SK-N-SH (cell line): ENCODE data around the gene IL37. TPM values are rescaled to one million over a fixed set of nuclear protein-coding genes. Genes with fewer than 3 reads are reported as not detected.

Experiments used
- CTCF ChIA-PET: fragments of 300-600, 350-600 bp; formaldehyde crosslinking; extraction: SDS; loops from one replicate; lab custom pipeline; 2021; lab: Yijun Ruan, JAX
- POLR2A ChIA-PET: fragments of 350-600 bp; sonication (Branson Sonifier 250); formaldehyde crosslinking; extraction: SDS; loops from one replicate; lab custom pipeline; 2020; ENCODE audit warnings: antibody characterized with exemption, inconsistent platforms; lab: Yijun Ruan, JAX
- DNase-seq: peaks from one replicate; pipeline ENCODE4 v3.0.0; 2012
- H2AFZ ChIP-seq: fragments of 200-600 bp; sonication (generic); 2 replicates; pipeline ENCODE4 v1.8.1; 2016; ENCODE audit warnings: antibody characterized with exemption, mild to moderate bottlenecking, low read depth
- H3F3A ChIP-seq: fragments of 200-600 bp; sonication (generic); replicated peaks from 2 replicates; pipeline ENCODE3; 2016; ENCODE audit warnings: antibody characterized with exemption, mild to moderate bottlenecking; ENCODE audit not compliant: insufficient read depth
- H3K27ac ChIP-seq, 2 experiments: fragments of 200-500 bp in 1 of 2; fragments of 200-600 bp in 1 of 2; sonication (Bioruptor generic) in 1 of 2; sonication (generic), shearing (Covaris generic) in 1 of 2; 2 replicates each; pipeline versions ENCODE4 v1.5.1 to v1.6.1; 2014 to 2016; ENCODE audit warnings: low read depth in 2 of 2, inconsistent platforms in 1 of 2, low read length in 1 of 2, mild to moderate bottlenecking in 1 of 2, mixed read lengths in 1 of 2
- H3K27me3 ChIP-seq: fragments of 200-600 bp; sonication (generic), shearing (Covaris generic); 2 replicates; pipeline ENCODE4 v1.6.1; 2016; ENCODE audit warnings: mixed run types; ENCODE audit not compliant: insufficient read depth
- H3K36me3 ChIP-seq, 2 experiments: fragments of 200-500 bp in 1 of 2; fragments of 200-600 bp in 1 of 2; sonication (Bioruptor generic) in 1 of 2; sonication (generic) in 1 of 2; replicated peaks in 1 of 2; 2 replicates each; pipeline versions ENCODE3 to v1.5.1; 2014 to 2016; ENCODE audit warnings: low read length in 1 of 2, mild to moderate bottlenecking in 1 of 2; ENCODE audit not compliant: insufficient read depth in 2 of 2, control insufficient read depth in 1 of 2
- H3K4me1 ChIP-seq, 2 experiments: fragments of 200-500 bp in 1 of 2; fragments of 200-600 bp in 1 of 2; sonication (Bioruptor generic) in 1 of 2; sonication (generic), shearing (Covaris generic) in 1 of 2; 2 replicates each; pipeline versions ENCODE4 v1.5.1 to v1.6.1; 2014 to 2016; ENCODE audit warnings: low read depth in 1 of 2, low read length in 1 of 2, mixed run types in 1 of 2; ENCODE audit not compliant: insufficient read depth in 2 of 2, control insufficient read depth in 1 of 2
- H3K4me2 ChIP-seq: fragments of 200-600 bp; sonication (generic), shearing (Covaris generic); 2 replicates; pipeline ENCODE4 v1.6.1; 2017; ENCODE audit warnings: mixed run types
- H3K4me3 ChIP-seq, 2 experiments: fragments of 200-500 bp in 1 of 2; fragments of 200-600 bp in 1 of 2; sonication (Bioruptor generic) in 1 of 2; sonication (generic), shearing (Covaris generic) in 1 of 2; 2 replicates each; pipeline versions ENCODE4 v1.5.1 to v1.8.1; 2014 to 2016; ENCODE audit warnings: low read depth in 2 of 2, inconsistent platforms in 1 of 2, low read length in 1 of 2, mild to moderate bottlenecking in 1 of 2, mixed read lengths in 1 of 2, moderate library complexity in 1 of 2
- H3K79me2 ChIP-seq: fragments of 200-600 bp; sonication (generic); 2 replicates; pipeline ENCODE4 v1.8.1; 2017; ENCODE audit warnings: mild to moderate bottlenecking; ENCODE audit not compliant: insufficient read depth
- H3K9ac ChIP-seq: fragments of 200-600 bp; sonication (generic); 2 replicates; pipeline ENCODE4 v1.6.1; 2017; ENCODE audit warnings: mixed run types
- H3K9me2 ChIP-seq: fragments of 200-600 bp; sonication (generic); 2 replicates; pipeline ENCODE4 v1.6.1; 2017; ENCODE audit warnings: mixed run types
- H3K9me3 ChIP-seq: fragments of 200-600 bp; sonication (generic); 2 replicates; pipeline ENCODE4 v1.6.1; 2017; ENCODE audit warnings: mixed run types, mild to moderate bottlenecking, moderate library complexity
- H4K20me1 ChIP-seq: fragments of 200-600 bp; sonication (generic); 2 replicates; pipeline ENCODE4 v1.6.1; 2017; ENCODE audit warnings: mild to moderate bottlenecking, mixed run types; ENCODE audit not compliant: insufficient read depth
- EP300 ChIP-seq, 2 experiments: IDR thresholded peaks; 2 replicates each; pipeline versions ENCODE4 v1.4.0 to v1.6.1; 2012; ENCODE audit warnings: borderline replicate concordance in 1 of 2, low read depth in 1 of 2, low read length in 1 of 2
- FOXJ3 ChIP-seq: sonication (generic); formaldehyde crosslinking; IDR thresholded peaks from 2 replicates; pipeline ENCODE4 v1.5.1; 2020; ENCODE audit warnings: mild to moderate bottlenecking, missing genetic modification reagents
- GATA2 ChIP-seq: sonication (generic); formaldehyde crosslinking; IDR thresholded peaks from 2 replicates; pipeline ENCODE4 v1.5.0; 2020; ENCODE audit warnings: mild to moderate bottlenecking, missing genetic modification reagents
- JUND ChIP-seq: IDR thresholded peaks from 2 replicates; pipeline ENCODE4 v1.4.0; 2012
- MEF2A ChIP-seq: IDR thresholded peaks from 2 replicates; pipeline ENCODE4 v1.4.0; 2012; ENCODE audit warnings: low read depth, borderline replicate concordance
- MXI1 ChIP-seq: IDR thresholded peaks from 2 replicates; pipeline ENCODE4 v1.6.1; 2012; ENCODE audit warnings: mild to moderate bottlenecking, low read depth, low read length, improper control_type of control experiment
- NRF1 ChIP-seq: IDR thresholded peaks from 2 replicates; pipeline ENCODE4 v1.6.1; 2012; ENCODE audit warnings: low read depth, mild to moderate bottlenecking, low read length
- RAD21 ChIP-seq: IDR thresholded peaks from 2 replicates; pipeline ENCODE4 v1.6.1; 2012; ENCODE audit warnings: mild to moderate bottlenecking, low read length
- RCOR1 ChIP-seq: fragments of 150-350 bp; IDR thresholded peaks from 2 replicates; pipeline ENCODE4 v1.6.1; 2017; ENCODE audit warnings: antibody characterized with exemption, low read length
- RXRA ChIP-seq: IDR thresholded peaks from 2 replicates; pipeline ENCODE4 v1.4.0; 2012; ENCODE audit warnings: low read depth, mild to moderate bottlenecking, borderline replicate concordance
- SMC3 ChIP-seq: IDR thresholded peaks from 2 replicates; pipeline ENCODE4 v1.6.1; 2012; ENCODE audit warnings: low read depth, low read length, improper control_type of control experiment
- TAF1 ChIP-seq: IDR thresholded peaks from 2 replicates; pipeline ENCODE4 v1.6.1; 2012; ENCODE audit warnings: low read depth, mild to moderate bottlenecking, low read length, moderate library complexity, borderline replicate concordance
- USF1 ChIP-seq: IDR thresholded peaks from 2 replicates; pipeline ENCODE4 v1.4.0; 2012; ENCODE audit warnings: low read depth, borderline replicate concordance
- YY1 ChIP-seq: IDR thresholded peaks from 2 replicates; pipeline ENCODE4 v1.4.0; 2012; ENCODE audit warnings: low read depth, mild to moderate bottlenecking
- WGBS: methylation state at CpG from one replicate; pipeline ENCODE4 v1.1.6; 2017; ENCODE audit warnings: low lambda C conversion rate; 5-methylcytosine and 5-hydroxymethylcytosine counted together
- polyA plus RNA-seq, 3 experiments: library from polyadenylated mRNA; depleted of rRNA; stranded (reverse); fragments of >200 nt; gene quantifications; 2 replicates each; pipeline ENCODE4 v1.2.3, GENCODE V29; 2012
- TF ChIP-seq, protein P1 (sequence below): IDR thresholded peaks from 2 replicates; pipeline ENCODE4 v1.6.1; 2012; ENCODE audit warnings: mild to moderate bottlenecking, low read depth, low read length, moderate library complexity
- TF ChIP-seq, protein P2 (sequence below): fragments of 200-600 bp; sonication (generic); IDR thresholded peaks from 2 replicates; pipeline ENCODE4 v1.6.1; 2017; ENCODE audit warnings: antibody characterized with exemption, mild to moderate bottlenecking, moderate library complexity
- TF ChIP-seq, protein P3 (sequence below): IDR thresholded peaks from 2 replicates; pipeline ENCODE4 v1.4.0; 2012; ENCODE audit warnings: low read depth

Gene IL37
- polyA plus RNA-seq, 1 of the 3 experiments (the other 2 are of a cell fraction) = not detected

DNA sequence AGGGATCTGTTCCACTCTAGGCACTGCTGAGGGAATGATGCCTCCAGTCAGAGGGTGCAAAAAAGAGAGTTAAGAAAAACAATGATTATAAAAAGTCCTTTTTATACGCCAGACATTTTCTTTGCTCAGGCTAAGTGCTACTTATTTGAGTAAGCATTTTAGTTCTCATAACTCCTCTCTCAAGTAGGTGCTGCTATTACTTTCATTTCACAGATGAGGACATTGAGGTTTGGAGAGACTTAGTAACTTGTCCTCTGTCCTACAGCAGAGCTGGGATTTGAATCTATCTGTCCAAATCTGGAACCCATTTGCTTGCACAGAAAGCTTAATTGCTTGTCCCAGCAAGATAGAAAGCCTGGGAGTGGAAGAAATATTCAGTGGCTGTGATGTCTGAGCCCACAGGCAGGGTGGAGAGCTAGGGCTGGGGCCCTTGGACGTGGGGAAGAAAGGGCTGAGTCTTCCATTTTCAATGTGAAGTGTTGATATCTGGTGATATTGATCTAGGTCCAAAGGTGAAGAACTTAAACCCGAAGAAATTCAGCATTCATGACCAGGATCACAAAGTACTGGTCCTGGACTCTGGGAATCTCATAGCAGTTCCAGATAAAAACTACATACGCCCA, 5.8 kb downstream of the IL37 start (continued):
- TF ChIP-seq RXRA = no peak
- TF ChIP-seq TAF1 = no peak

GRCh38 chr2:112917856-112918255, 6.9 kb downstream of the IL37 start:
- no peak overlapping the region for H3K4me3 ChIP-seq
- POLR2A ChIA-PET = no interaction called here
- no peaks in the 10 kb centered on the region for H4K20me1 ChIP-seq
- TF ChIP-seq EP300 (IDR thresholded peaks at IDR 0.05; ENCODE audit: borderline replicate concordance in 1 of 2, low read depth in 1 of 2, low read length in 1 of 2) (no peak), USF1 (no peak), MXI1 (no peak), RAD21 (no peak), SMC3 (no peak), MEF2A (no peak), NRF1 (no peak), GATA2 (CRISPR knock-in tag) (no peak), RXRA (no peak), TAF1 (no peak), RCOR1 (no peak), YY1 (no peak), JUND (no peak), FOXJ3 (CRISPR knock-in tag) (no peak)
- TF ChIP-seq, protein P1, sequence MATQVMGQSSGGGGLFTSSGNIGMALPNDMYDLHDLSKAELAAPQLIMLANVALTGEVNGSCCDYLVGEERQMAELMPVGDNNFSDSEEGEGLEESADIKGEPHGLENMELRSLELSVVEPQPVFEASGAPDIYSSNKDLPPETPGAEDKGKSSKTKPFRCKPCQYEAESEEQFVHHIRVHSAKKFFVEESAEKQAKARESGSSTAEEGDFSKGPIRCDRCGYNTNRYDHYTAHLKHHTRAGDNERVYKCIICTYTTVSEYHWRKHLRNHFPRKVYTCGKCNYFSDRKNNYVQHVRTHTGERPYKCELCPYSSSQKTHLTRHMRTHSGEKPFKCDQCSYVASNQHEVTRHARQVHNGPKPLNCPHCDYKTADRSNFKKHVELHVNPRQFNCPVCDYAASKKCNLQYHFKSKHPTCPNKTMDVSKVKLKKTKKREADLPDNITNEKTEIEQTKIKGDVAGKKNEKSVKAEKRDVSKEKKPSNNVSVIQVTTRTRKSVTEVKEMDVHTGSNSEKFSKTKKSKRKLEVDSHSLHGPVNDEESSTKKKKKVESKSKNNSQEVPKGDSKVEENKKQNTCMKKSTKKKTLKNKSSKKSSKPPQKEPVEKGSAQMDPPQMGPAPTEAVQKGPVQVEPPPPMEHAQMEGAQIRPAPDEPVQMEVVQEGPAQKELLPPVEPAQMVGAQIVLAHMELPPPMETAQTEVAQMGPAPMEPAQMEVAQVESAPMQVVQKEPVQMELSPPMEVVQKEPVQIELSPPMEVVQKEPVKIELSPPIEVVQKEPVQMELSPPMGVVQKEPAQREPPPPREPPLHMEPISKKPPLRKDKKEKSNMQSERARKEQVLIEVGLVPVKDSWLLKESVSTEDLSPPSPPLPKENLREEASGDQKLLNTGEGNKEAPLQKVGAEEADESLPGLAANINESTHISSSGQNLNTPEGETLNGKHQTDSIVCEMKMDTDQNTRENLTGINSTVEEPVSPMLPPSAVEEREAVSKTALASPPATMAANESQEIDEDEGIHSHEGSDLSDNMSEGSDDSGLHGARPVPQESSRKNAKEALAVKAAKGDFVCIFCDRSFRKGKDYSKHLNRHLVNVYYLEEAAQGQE = no peak
- TF ChIP-seq, protein P2, sequence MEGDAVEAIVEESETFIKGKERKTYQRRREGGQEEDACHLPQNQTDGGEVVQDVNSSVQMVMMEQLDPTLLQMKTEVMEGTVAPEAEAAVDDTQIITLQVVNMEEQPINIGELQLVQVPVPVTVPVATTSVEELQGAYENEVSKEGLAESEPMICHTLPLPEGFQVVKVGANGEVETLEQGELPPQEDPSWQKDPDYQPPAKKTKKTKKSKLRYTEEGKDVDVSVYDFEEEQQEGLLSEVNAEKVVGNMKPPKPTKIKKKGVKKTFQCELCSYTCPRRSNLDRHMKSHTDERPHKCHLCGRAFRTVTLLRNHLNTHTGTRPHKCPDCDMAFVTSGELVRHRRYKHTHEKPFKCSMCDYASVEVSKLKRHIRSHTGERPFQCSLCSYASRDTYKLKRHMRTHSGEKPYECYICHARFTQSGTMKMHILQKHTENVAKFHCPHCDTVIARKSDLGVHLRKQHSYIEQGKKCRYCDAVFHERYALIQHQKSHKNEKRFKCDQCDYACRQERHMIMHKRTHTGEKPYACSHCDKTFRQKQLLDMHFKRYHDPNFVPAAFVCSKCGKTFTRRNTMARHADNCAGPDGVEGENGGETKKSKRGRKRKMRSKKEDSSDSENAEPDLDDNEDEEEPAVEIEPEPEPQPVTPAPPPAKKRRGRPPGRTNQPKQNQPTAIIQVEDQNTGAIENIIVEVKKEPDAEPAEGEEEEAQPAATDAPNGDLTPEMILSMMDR = no peak
- TF ChIP-seq, protein P3, sequence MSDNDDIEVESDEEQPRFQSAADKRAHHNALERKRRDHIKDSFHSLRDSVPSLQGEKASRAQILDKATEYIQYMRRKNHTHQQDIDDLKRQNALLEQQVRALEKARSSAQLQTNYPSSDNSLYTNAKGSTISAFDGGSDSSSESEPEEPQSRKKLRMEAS = no peak
- TF ChIP-seq, all 33 proteins: peak for 0
- Histone ChIP-seq H3F3A (no peaks in the 10 kb centered on the region), H3K9me2 (no peaks in the 10 kb centered on the region), H3K9ac (no peak overlapping the region), H2AFZ (no peak overlapping the region), H3K27me3 (peaks cover 27% of the 10 kb centered on the region; the same call in 1 of the 2 replicates), H3K4me2 (no peak overlapping the region), H3K27ac (no peak overlapping the region), H3K9me3 (no peaks in the 10 kb centered on the region), H3K36me3 (no peaks in the 10 kb centered on the region), H3K79me2 (no peaks in the 10 kb centered on the region), H3K4me1 (no peaks in the 10 kb centered on the region)
- 39% methylated on average over 5 of the region's 5 CpGs for WGBS
- CTCF ChIA-PET = interaction anchor here (1.5 kb wide), 1 partner anchor 41 kb away, joined by 3 read pairs; no protein-coding TSS in a partner anchor
- no peak for DNase-seq
